Activated T-helper 17 cell treated with anti-CD3 and anti-CD28 coated beads, Interleukin-2, amount 50 U/mL, for 72 hours (primary cell): ENCODE results near the gene MS4A13. TPM values are rescaled to one million over a fixed set of nuclear protein-coding genes. Genes with fewer than 3 reads are reported as not detected.

Source experiments
- ATAC-seq: fragments of 150-1000 bp; cut with Tn5 transposase; replicated peaks from 2 replicates; pipeline ENCODE4 v1.10.0; 2021; ENCODE audit warnings: mild to moderate bottlenecking, moderate library complexity
- H3K27ac Mint-ChIP-seq: one replicate; pipeline ENCODE4 v1.8.0; 2022; ENCODE audit warnings: mixed read lengths
- H3K27me3 Mint-ChIP-seq: one replicate; pipeline ENCODE4 v1.8.0; 2022; ENCODE audit warnings: mixed read lengths
- H3K36me3 Mint-ChIP-seq: one replicate; pipeline ENCODE4 v1.8.0; 2022; ENCODE audit warnings: low read depth, mild to moderate bottlenecking, mixed read lengths
- H3K4me1 Mint-ChIP-seq: one replicate; pipeline ENCODE4 v1.8.0; 2022; ENCODE audit warnings: mixed read lengths
- H3K4me3 Mint-ChIP-seq: one replicate; pipeline ENCODE4 v1.8.0; 2022; ENCODE audit warnings: mild to moderate bottlenecking, mixed read lengths
- H3K9me3 Mint-ChIP-seq: one replicate; pipeline ENCODE4 v1.8.0; 2022; ENCODE audit warnings: mixed read lengths
- total RNA-seq, 2 donors: library from RNA; stranded (reverse); gene quantifications; one replicate each; pipeline ENCODE4 v1.2.3, GENCODE V29; 2022

The MS4A13 gene
- total RNA-seq, 2 donors from 2014 or later: not detected

GRCh38 chr11:60589611-60590010 is 74.4 kb downstream of the MS4A13 start:
- Mint-ChIP-seq H3K36me3 (no peaks in the 10 kb centered on the region), H3K4me1 (no peaks in the 10 kb centered on the region), H3K4me3 (no peak overlapping the region), H3K27me3 (no peaks in the 10 kb centered on the region), H3K9me3 (peaks cover 5% of the 10 kb centered on the region), H3K27ac (no peak overlapping the region)
- no peak for ATAC-seq

Other genes with a start within 250 kb of the MS4A13 start
- gene MS4A4A, start 234.7 kb upstream of the MS4A13 start, total RNA-seq: not detected
- not detected for gene MS4A6E, start 188.1 kb upstream of the MS4A13 start, total RNA-seq
- not detected for gene MS4A7, start 136.9 kb upstream of the MS4A13 start, total RNA-seq
- gene MS4A14, start 118.9 kb upstream of the MS4A13 start, total RNA-seq: not detected
- not detected for gene MS4A5, start 85.8 kb upstream of the MS4A13 start, total RNA-seq
- gene MS4A1, start 59.5 kb upstream of the MS4A13 start, total RNA-seq: under 1 TPM in 1 of 2 donors, not detected in 1; 0.32 TPM
- not detected for gene MS4A12, start 22.6 kb upstream of the MS4A13 start, total RNA-seq
- not detected for gene MS4A8, start 184.2 kb downstream of the MS4A13 start, total RNA-seq
- gene MS4A18, start 209.3 kb downstream of the MS4A13 start, total RNA-seq: not detected
- not detected for gene MS4A15, start 241.5 kb downstream of the MS4A13 start, total RNA-seq